LHCN-M2 (cell line): ENCODE data around the gene TNS1. TPM values are rescaled to one million over a fixed set of nuclear protein-coding genes. Genes with fewer than 3 reads are reported as not detected.

ENCODE experiments used
- DNase-seq: peaks from one replicate; pipeline ENCODE4 v3.0.0-alpha.2; 2012; ENCODE audit warnings: low read depth
- total RNA-seq: library from RNA; depleted of rRNA; stranded (reverse); fragments of >200 nt; gene quantifications from 2 replicates; pipeline ENCODE4 v1.2.3, GENCODE V29; 2014

The TNS1 gene
- total RNA-seq, 1 experiment from 2014 or later = 53.4 TPM

- no peak for DNase-seq
Observed at GRCh38 chr2:217956586-217957457, 46.0 kb downstream of the TNS1 start.

DNA sequence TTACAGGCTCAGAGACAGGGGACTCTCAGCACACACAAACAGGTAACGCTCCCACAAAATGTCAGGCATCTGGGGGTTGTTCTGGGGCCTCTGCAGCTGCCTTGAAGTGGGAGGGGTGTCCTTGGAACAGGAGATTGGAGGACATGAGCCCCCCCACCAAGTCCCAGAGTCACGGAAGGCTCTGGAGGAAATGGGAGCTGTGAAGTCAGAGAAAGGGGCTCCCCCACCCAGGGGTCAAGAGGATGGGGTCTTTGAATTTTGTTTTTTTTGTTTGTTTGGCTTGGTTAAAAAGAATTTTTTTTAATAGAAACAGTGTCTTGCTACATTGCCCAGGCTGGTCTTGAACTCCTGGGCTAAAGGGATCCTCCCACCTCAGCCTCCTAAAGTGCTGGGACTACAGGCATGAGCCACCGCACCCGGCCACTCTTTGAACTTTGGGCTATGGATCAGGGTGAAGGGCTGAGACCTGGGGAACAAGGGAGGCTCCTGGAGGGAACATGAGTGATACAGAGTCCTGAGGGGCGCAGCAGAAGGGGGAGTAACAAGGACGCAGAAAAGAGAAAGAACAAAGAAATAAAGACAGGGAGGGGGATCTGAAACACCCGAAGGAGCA lies 46.8 kb downstream of the TNS1 start:
- no peak for DNase-seq

- no peak for DNase-seq
Observed at GRCh38 chr2:217954971-217955740, 47.6 kb downstream of the TNS1 start.

GRCh38 chr2:217954469-217954868 lies 48.3 kb downstream of the TNS1 start:
- no peak for DNase-seq

DNA sequence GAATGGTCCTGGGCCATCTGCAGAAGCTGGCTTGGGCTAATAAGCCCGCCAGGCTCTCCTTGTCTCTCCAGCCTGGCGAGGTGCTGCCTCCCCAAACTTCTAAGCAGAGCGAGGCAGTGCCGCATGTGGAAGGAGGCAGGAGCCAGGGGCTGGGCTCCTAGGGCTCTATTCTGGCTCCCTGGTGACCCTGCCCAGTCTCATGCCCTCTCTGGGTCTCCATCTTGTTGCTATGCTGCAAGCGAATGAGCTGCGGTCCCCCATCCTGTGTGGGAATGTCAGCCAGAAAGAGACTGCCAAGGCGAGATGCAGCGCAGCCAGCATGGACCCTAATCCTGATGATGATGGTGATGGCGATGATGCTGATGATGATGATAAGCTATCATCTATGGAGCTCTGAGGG lies 48.7 kb downstream of the TNS1 start:
- DNase-seq = no peak

DNA sequence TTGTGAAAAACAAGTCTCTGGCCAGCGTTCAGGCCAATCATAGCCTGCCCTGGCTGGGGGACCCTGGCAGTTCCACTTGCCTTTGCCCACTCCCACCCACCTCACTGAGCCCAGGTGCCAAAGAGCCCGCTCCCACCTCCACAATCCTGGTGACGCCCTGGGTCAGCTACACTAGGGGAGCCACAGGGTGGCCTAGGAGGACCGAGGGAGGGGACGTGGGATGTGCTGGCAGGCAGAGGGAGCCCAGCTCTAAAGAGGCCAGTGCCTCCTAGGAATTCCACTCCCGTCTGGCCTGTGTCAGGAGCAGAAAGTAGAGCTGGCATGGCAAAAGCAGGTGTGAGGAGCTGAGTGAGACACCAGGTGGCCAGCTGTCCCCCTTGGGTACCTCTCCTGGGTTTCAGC lies 49.3 kb downstream of the TNS1 start:
- DNase-seq = no peak

- DNase-seq = no peak
Observed at GRCh38 chr2:217953011-217953481, 49.7 kb downstream of the TNS1 start.

DNA sequence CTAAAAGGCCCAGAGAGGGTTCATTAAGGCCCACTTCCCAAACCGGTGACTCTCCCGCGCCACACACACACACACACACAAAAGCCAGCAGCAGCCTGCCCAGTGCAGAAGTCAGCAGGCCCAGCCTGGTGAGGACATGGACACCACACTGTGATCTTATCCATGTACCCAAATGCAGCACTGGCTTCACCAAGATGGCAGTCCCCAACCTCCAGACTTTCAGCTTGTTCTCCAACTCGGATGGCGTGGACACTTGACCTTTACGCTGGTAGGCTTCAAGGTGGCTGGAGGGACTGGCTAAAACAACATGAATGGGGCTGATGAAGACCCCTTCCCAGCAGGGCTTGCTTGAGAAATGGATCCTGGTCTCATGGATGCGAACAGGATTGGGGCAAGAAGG lies 50.4 kb downstream of the TNS1 start:
- DNase-seq = no peak

GRCh38 chr2:217951521-217952247 lies 51.1 kb downstream of the TNS1 start:
- no peak for DNase-seq

DNA sequence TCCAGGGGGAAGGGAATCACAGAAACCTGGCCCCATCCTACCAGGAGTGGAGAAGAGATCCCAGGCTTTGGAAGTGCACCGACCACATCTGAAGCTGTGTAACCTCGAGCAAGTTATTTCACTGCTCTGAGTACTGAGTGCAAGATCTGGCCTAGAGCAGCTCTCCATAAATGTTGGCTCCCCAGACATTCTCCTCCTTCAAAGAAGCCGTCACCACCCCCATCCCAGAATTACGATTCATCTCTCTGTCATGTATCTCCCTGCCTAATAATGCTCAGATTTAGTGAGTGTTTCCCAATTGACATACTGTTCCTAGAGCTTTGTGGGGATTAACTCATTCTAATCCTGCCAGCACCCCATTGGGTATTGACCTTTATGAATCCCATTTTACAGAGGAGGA lies 51.7 kb downstream of the TNS1 start:
- DNase-seq = peak; percentile 31

DNA sequence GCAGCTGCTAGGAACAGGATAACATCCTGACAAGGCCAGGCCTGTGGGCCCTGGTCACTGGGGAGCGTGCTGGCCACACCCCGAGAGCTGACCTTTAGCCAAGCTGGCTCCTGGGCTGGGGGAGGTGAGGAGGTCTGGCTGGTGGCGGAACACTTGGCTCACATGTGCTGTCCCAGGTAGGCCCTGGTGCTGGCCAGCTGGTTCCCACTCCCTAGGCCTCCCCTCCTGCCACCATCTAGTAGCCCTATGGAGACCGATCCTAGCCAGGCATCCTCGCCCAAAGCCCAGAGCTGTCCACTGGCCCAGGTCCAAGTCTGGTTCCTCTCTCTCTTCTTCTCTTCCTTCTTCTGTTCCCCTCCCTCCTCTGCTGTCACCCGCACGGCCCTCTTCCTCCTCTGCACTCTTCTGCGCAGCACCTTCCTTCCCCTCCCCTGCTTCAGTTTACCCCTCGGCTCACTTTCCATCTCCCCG lies 52.4 kb downstream of the TNS1 start:
- DNase-seq = no peak

DNA sequence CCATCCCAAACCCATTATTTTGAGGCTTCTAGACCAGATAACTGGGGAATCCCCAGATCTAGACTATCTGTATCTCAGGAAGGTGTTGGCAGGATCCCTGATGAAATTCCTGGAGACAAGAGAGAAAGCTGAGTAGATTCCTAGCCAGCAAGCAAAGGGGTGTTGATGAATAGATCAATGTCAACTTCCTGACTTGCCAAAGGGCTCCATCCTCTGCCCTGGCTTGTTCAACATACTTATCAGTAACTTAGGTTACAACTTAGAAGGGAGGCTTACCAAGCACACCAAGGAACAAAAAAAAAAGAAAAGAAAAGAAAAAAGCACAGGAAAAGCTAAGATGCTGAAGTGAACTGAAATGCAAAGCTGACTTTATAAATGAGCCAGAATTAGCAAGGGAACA lies 53.3 kb downstream of the TNS1 start:
- no peak for DNase-seq

GRCh38 chr2:217948897-217949296 lies 53.9 kb downstream of the TNS1 start:
- DNase-seq = no peak

DNA sequence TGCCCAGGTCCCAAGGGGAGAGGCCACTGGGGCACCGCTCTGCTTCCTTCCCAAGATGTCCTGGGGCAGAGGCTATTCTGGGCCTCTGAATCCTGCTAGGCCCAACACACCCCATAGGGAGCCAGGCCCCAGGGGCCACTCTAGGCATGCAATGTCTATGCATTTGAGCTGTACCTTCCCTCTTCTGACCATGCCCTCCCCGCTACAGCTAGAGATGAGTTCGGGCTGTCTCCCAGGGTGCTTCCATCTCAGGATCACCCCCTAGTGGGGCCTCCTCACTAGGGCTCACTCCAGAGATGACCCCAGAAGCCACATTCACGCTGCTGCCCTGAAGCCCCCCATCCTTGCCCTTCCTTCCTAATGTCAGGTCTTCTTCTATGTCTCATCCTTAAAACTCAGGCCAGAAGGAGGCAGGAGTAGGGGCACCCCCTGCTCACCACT lies 54.4 kb downstream of the TNS1 start:
- DNase-seq = no peak

DNA sequence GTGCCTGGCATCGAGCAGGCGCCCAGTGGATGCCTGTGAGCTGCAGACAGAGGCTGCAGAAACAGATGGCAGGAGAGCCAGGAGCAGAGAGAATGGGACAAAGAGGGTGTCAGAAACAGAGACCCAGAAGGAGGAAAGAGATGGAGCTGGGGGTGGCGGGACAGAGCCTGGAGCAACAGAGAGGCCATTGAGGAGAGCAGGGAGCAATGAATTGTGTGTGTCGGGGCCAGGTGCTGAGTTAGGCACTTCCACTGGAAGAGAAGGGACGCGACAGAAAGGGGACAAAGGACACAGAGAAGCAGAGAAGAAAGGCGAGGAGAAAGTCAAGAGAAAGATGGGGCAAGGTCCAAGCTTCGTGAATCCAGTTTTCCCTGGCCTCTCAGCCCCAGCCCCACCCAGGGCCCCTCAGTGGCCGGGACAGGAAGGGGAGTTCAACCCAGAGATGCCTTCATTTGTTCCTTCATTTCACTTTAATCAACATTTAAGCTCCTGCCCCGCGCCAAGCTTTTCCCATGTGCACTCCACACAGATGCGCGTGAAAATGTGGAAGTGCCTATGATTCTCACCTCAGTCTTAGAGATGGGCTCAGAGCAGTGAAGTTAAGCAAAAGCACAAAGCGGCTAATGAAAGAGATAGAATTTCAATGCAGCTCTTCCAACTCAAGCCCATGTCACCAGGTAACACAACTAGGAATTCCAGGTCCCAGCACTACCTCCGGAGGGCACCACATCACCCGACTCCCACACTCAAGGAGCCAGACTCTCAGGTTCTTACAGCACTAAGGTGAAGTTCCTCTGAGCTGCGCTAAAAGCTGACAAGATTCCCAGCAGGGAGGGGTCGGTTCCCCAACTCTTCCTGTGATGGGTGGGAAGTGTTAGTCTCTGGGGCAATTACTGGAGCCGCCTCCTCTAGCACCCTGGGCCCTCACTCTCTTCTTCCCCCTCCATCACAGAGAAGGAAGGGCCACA lies 55.1 kb downstream of the TNS1 start:
- no peak for DNase-seq

DNA sequence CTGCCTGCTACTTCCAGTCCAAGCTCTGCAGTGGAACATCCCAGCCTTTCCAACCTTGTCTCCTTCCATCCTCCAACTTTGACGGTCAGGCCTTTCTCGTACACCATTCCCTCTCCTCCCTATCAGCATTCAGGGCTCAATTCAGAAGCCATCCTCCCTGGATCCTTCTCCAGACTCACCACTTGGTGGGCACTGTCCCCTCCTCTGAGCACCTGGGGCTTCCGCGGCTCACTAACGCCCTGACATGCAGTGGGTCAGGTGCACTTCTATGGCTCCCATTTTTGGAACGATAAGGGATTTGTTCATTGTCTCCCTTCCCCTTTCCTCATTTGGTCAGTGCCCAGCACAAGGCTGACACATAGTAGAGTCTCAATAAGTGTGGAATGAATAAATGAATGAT lies 56.7 kb downstream of the TNS1 start:
- DNase-seq = no peak

GRCh38 chr2:217945530-217945929 lies 57.3 kb downstream of the TNS1 start:
- no peak for DNase-seq

- DNase-seq = no peak
Observed at GRCh38 chr2:217944923-217945322, 57.9 kb downstream of the TNS1 start.

GRCh38 chr2:217944366-217944765 lies 58.4 kb downstream of the TNS1 start:
- DNase-seq = no peak
